Thyroid gland (tissue), 4 donors: Measurements from ENCODE around the gene MMP14. TPM values are rescaled to one million over a fixed set of nuclear protein-coding genes. Genes with fewer than 3 reads are reported as not detected.
A peak's percentile ranks its signal among the peaks of the same experiment; 100 is the strongest.

ENCODE experiments used
- DNase-seq, 2 donors: peaks; one replicate each; pipeline ENCODE4 v3.0.0-alpha.2; 2019
- H3K27ac ChIP-seq, 3 donors: fragments of 200-600 bp; sonication (generic); 1 replicate in 2 of 3; 2 replicates in 1 of 3; pipeline ENCODE4 v1.5.1; 2016 to 2019; ENCODE audit warnings: mild to moderate bottlenecking in 1 of 3, moderate library complexity in 1 of 3
- H3K27me3 ChIP-seq: fragments of 200-600 bp; sonication (generic); one replicate; pipeline ENCODE4 v1.5.1; 2019
- H3K36me3 ChIP-seq, 2 donors: fragments of 200-600 bp; sonication (generic); one replicate each; pipeline ENCODE4 v1.5.1; 2016 to 2019
- H3K4me1 ChIP-seq, 2 donors: fragments of 200-600 bp; sonication (generic); one replicate each; pipeline ENCODE4 v1.5.1; 2017 to 2019
- H3K4me3 ChIP-seq, 3 donors: fragments of 200-600 bp; sonication (generic); replicated peaks in 1 of 3; 1 replicate in 2 of 3; 2 replicates in 1 of 3; pipeline ENCODE4 v1.5.1; 2016; ENCODE audit warnings: mild to moderate bottlenecking in 1 of 3
- H3K9me3 ChIP-seq: fragments of 200-600 bp; sonication (generic); one replicate; pipeline ENCODE4 v1.5.1; 2017
- POLR2A ChIP-seq, 2 donors: fragments of 450-650 bp; IDR thresholded peaks; one replicate each; pipeline ENCODE4 v1.6.1; 2017; ENCODE audit warnings: antibody characterized with exemption in 2 of 2, mild to moderate bottlenecking in 2 of 2, moderate library complexity in 1 of 2
- WGBS, 2 donors: methylation state at CpG; one replicate each; pipeline ENCODE4 v1.1.5; 2017; 5-methylcytosine and 5-hydroxymethylcytosine counted together
- intact Hi-C: fragments of 100-400 bp; cut with DNase I; formaldehyde crosslinking; loops from one replicate; pipeline ENCODE4 v1.15.1; 2023
- total RNA-seq, 4 donors: library from RNA; depleted of rRNA; stranded (reverse); fragments of >200 nt; gene quantifications; one replicate each; pipeline ENCODE4 v1.2.3, GENCODE V29; 2016
- TF ChIP-seq, protein P1 (sequence below), 6 experiments: fragments of 200-600 bp in 3 of 6; fragments of 450-650 bp in 3 of 6; sonication (generic) in 3 of 6; IDR thresholded peaks; one replicate each; pipeline ENCODE4 v1.5.1; 2016 to 2019; ENCODE audit warnings: antibody characterized with exemption in 6 of 6, mild to moderate bottlenecking in 2 of 6, inconsistent platforms in 1 of 6, moderate library complexity in 1 of 6

The MMP14 gene
- total RNA-seq, 4 donors from 2014 or later = 59.7 to 119 (median 88.5) TPM

DNA sequence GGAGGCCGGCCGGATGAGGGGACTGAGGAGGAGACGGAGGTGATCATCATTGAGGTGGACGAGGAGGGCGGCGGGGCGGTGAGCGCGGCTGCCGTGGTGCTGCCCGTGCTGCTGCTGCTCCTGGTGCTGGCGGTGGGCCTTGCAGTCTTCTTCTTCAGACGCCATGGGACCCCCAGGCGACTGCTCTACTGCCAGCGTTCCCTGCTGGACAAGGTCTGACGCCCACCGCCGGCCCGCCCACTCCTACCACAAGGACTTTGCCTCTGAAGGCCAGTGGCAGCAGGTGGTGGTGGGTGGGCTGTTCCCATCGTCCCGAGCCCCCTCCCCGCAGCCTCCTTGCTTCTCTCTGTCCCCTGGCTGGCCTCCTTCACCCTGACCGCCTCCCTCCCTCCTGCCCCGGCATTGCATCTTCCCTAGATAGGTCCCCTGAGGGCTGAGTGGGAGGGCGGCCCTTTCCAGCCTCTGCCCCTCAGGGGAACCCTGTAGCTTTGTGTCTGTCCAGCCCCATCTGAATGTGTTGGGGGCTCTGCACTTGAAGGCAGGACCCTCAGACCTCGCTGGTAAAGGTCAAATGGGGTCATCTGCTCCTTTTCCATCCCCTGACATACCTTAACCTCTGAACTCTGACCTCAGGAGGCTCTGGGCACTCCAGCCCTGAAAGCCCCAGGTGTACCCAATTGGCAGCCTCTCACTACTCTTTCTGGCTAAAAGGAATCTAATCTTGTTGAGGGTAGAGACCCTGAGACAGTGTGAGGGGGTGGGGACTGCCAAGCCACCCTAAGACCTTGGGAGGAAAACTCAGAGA is 9.6 kb downstream of the MMP14 start:
- intact Hi-C loops = loop anchor here (10.0 kb wide), 1 partner anchor 191 kb away; no protein-coding TSS in a partner anchor
- Histone ChIP-seq H3K27me3 (no peaks in the 10 kb centered on the region), H3K9me3 (no peaks in the 10 kb centered on the region), H3K36me3 (peaks cover 49 to 58% of the 10 kb centered on the region in 2 donors), H3K27ac (peak overlapping the region in 1 of 3 donors; percentile 56), H3K4me3 (no peak overlapping the region), H3K4me1 (peaks cover 0 to 37% of the 10 kb centered on the region in 2 donors)
- 88 to 90% methylated on average over 26 of the region's 26 CpGs for WGBS, 2 donors
- DNase-seq = no peak
- TF ChIP-seq, protein P1, sequence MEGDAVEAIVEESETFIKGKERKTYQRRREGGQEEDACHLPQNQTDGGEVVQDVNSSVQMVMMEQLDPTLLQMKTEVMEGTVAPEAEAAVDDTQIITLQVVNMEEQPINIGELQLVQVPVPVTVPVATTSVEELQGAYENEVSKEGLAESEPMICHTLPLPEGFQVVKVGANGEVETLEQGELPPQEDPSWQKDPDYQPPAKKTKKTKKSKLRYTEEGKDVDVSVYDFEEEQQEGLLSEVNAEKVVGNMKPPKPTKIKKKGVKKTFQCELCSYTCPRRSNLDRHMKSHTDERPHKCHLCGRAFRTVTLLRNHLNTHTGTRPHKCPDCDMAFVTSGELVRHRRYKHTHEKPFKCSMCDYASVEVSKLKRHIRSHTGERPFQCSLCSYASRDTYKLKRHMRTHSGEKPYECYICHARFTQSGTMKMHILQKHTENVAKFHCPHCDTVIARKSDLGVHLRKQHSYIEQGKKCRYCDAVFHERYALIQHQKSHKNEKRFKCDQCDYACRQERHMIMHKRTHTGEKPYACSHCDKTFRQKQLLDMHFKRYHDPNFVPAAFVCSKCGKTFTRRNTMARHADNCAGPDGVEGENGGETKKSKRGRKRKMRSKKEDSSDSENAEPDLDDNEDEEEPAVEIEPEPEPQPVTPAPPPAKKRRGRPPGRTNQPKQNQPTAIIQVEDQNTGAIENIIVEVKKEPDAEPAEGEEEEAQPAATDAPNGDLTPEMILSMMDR (IDR thresholded peaks at IDR 0.05) = no peak
- TF ChIP-seq POLR2A (IDR thresholded peaks at IDR 0.05) = no peak

DNA sequence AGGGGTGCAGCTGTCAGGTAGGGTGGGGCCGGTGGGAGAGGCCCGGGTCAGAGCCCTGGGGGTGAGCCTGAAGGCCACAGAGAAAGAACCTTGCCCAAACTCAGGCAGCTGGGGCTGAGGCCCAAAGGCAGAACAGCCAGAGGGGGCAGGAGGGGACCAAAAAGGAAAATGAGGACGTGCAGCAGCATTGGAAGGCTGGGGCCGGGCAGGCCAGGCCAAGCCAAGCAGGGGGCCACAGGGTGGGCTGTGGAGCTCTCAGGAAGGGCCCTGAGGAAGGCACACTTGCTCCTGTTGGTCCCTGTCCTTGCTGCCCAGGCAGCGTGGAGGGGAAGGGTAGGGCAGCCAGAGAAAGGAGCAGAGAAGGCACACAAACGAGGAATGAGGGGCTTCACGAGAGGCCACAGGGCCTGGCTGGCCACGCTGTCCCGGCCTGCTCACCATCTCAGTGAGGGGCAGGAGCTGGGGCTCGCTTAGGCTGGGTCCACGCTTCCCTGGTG is 10.5 kb downstream of the MMP14 start:
- WGBS, 2 donors = 82 to 83% methylated on average over 10 to 11 of the region's 11 CpGs
- Histone ChIP-seq H3K27me3 (no peaks in the 10 kb centered on the region), H3K27ac (peak overlapping the region in 2 of 3 donors; percentile 33 to 56), H3K36me3 (peaks cover 42 to 49% of the 10 kb centered on the region in 2 donors), H3K4me3 (no peak overlapping the region), H3K9me3 (no peaks in the 10 kb centered on the region), H3K4me1 (peaks cover 0 to 40% of the 10 kb centered on the region in 2 donors)
- TF ChIP-seq POLR2A (IDR thresholded peaks at IDR 0.05) = no peak
- TF ChIP-seq, protein P1 (IDR thresholded peaks at IDR 0.05) = no peak
- no peak for DNase-seq
- intact Hi-C loops = loop anchor here (10.0 kb wide), 1 partner anchor 192 kb away; no protein-coding TSS in a partner anchor

DNA sequence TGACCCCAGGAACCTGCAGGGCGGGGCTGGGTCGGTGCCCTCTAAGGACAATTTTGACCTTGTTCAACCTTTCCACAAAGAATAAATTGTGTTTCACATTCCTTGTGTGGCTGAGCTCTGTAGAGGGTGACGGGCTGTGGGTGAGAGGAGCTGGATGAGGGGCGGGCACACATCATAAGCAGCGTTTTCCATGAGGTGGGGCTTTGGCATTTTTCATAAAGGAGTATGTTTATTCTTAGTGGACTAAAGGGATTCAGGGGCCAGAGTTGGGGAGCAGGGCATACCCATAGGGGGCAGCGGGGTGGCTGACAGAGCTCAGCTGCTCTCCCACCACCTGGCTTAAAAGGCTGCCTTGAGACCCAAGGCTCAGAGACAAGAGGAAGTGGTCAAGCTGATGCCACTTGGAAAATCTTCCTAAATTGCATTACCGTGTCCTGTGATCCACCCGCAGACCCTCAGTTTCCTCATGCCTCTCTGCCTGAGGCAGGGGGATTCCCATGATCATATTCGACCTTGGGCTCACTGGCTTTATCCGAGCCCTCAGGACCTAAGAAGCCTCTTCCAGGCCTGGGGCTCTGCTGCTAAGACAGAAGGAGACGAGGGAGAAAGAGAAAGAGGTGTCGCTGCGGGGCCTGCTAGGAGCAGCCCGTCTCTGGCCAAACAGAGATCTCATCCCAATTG is 11.4 kb downstream of the MMP14 start:
- intact Hi-C loops = loop anchor here (10.0 kb wide), 1 partner anchor 193 kb away; no protein-coding TSS in a partner anchor
- no peak for TF ChIP-seq POLR2A (IDR thresholded peaks at IDR 0.05)
- TF ChIP-seq, protein P1 (IDR thresholded peaks at IDR 0.05) = no peak
- 65 to 66% methylated on average over 13 to 14 of the region's 14 CpGs for WGBS, 2 donors
- Histone ChIP-seq H3K36me3 (peaks cover 33 to 40% of the 10 kb centered on the region in 2 donors), H3K4me3 (no peak overlapping the region), H3K4me1 (peaks cover 0 to 41% of the 10 kb centered on the region in 2 donors), H3K27me3 (no peaks in the 10 kb centered on the region), H3K9me3 (no peaks in the 10 kb centered on the region), H3K27ac (peak overlapping the region; percentile 59 to 79 (median 73))
- DNase-seq = no peak

DNA sequence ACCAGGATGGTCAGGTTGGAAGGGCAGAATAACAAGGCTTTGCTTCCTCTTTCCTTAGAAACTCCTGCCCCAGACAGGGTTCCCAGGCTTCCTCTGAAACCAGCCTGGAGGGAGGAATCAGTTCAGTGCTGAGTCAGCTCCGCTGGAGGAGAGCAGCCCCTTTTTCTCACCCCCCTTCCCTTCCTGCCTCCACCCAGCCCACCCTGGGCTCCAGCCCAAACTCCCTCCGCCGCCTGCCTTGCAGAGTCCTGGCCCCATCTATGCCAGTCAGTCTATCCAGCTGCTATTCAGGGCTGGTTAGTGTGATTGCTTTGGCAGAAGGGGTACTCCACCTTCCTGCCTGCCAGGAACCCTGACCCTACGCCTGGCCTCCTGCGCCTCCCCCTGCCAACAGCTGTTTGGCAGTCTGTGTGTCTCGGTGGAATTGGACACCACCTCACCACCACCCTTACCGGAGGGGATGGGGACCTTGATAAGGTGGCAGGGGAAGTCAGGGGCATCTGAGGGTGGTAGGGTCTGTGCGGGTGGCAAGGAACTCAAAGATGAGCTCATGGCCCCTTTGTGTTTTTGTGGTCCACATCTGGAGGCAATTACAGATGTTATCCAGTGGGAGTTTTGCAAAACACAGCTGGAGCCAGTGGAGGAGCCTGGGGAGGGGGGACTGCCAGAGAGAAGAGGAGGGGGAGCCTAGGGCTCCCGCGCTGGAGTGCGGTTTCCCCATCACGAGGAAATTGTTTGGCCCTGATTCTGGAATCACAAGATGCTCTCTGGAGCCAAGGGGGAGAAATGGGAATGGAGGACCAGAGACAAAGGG is 12.2 kb downstream of the MMP14 start:
- peak in 1 of 2 donors; percentile 35 for DNase-seq
- no peak overlapping the region for H3K4me3 ChIP-seq
- peaks cover 25 to 32% of the 10 kb centered on the region in 2 donors for H3K36me3 ChIP-seq

More for the DNA sequence above, 12.2 kb downstream of the MMP14 start:
- H3K4me1 ChIP-seq = peaks cover 0 to 49% of the 10 kb centered on the region in 2 donors
- intact Hi-C loops = loop anchor here (10.0 kb wide), 1 partner anchor 194 kb away; no protein-coding TSS in a partner anchor
- peak overlapping the region; percentile 41 to 79 (median 73) for H3K27ac ChIP-seq
- 44 to 57% methylated on average over 11 to 12 of the region's 12 CpGs for WGBS, 2 donors
- TF ChIP-seq POLR2A (IDR thresholded peaks at IDR 0.05) = no peak
- TF ChIP-seq, protein P1 (IDR thresholded peaks at IDR 0.05) = no peak
- H3K9me3 ChIP-seq = no peaks in the 10 kb centered on the region
- H3K27me3 ChIP-seq = no peaks in the 10 kb centered on the region
